A673 (cell line): ENCODE measurements around the gene OR2M3. TPM values are rescaled to one million over a fixed set of nuclear protein-coding genes. Genes with fewer than 3 reads are reported as not detected.

Source experiments
- BruUV-seq: library from RNA; stranded (reverse); fragments of 400-500 nt; replicated peaks from 2 replicates; lab custom pipeline; 2021; lab: Mats Ljungman, UMichigan
- CTCF ChIA-PET: fragments of 300-600 bp; sonication (Branson Sonifier 250); formaldehyde crosslinking; loops from one replicate; lab custom pipeline; 2022; ENCODE audit warnings: antibody characterized with exemption; lab: Charles Lee
- POLR2A ChIA-PET: fragments of 300-600 bp; sonication (Branson Sonifier 250); formaldehyde crosslinking; loops from one replicate; lab custom pipeline; 2022; ENCODE audit warnings: antibody characterized with exemption; ENCODE audit not compliant: low non-redundant PET; lab: Charles Lee
- DNase-seq: peaks from one replicate; pipeline ENCODE4 v3.0.0-alpha.2; 2015; ENCODE audit warnings: low spot score
- H3K27ac ChIP-seq: fragments of 200-600 bp; sonication (generic); 2 replicates; pipeline ENCODE4 v1.5.1; 2016; ENCODE audit warnings: mixed run types, low read depth, mild to moderate bottlenecking, mixed read lengths, antibody characterized with exemption, low read length; ENCODE audit not compliant: poor library complexity, severe bottlenecking
- H3K27me3 ChIP-seq: fragments of 200-600 bp; sonication (generic); replicated peaks from 2 replicates; pipeline ENCODE4 v1.6.1; 2017; ENCODE audit warnings: mixed run types, low read depth, mild to moderate bottlenecking, mixed read lengths, antibody characterized with exemption, low read length; ENCODE audit not compliant: insufficient read depth, poor library complexity
- H3K36me3 ChIP-seq: fragments of 200-600 bp; sonication (generic); 2 replicates; pipeline ENCODE4 v1.6.1; 2016; ENCODE audit warnings: mixed run types, mild to moderate bottlenecking, mixed read lengths, antibody characterized with exemption, low read length; ENCODE audit not compliant: insufficient read depth, poor library complexity, severe bottlenecking
- H3K4me1 ChIP-seq: fragments of 200-600 bp; sonication (generic); 2 replicates; pipeline ENCODE4 v1.6.1; 2017; ENCODE audit warnings: mixed run types, mild to moderate bottlenecking, mixed read lengths, antibody characterized with exemption, low read length; ENCODE audit not compliant: insufficient read depth, poor library complexity, severe bottlenecking
- H3K4me3 ChIP-seq: fragments of 200-600 bp; sonication (generic); 2 replicates; pipeline ENCODE4 v1.5.1; 2016; ENCODE audit warnings: low read depth, mixed run types, mild to moderate bottlenecking, mixed read lengths, low read length; ENCODE audit not compliant: poor library complexity, severe bottlenecking
- H3K9me3 ChIP-seq: fragments of 200-600 bp; sonication (generic); 2 replicates; pipeline ENCODE4 v1.6.1; 2016; ENCODE audit warnings: mixed run types, low read depth, mild to moderate bottlenecking, mixed read lengths, antibody characterized with exemption, low read length; ENCODE audit not compliant: poor library complexity, severe bottlenecking
- CTCF ChIP-seq: fragments of 300-800, 200-600 bp; sonication (generic); conservative IDR thresholded peaks from 2 replicates; pipeline ENCODE4 v1.5.1; 2017; ENCODE audit warnings: low read depth, mild to moderate bottlenecking, antibody characterized with exemption, low read length, moderate library complexity, mixed read lengths
- EZH2 ChIP-seq: fragments of 200-600 bp; sonication (generic); IDR thresholded peaks from 2 replicates; pipeline ENCODE4 v1.6.1; 2017; ENCODE audit warnings: borderline replicate concordance, low read depth, mild to moderate bottlenecking, mixed read lengths, antibody characterized with exemption, low read length; ENCODE audit not compliant: poor library complexity, severe bottlenecking
- intact Hi-C: fragments of 100-400 bp; cut with micrococcal nuclease; formaldehyde crosslinking; loops from one replicate; pipeline ENCODE4 v1.10.0; 2022; ENCODE audit not compliant: unreplicated experiment
- total RNA-seq: library from RNA; stranded (reverse); gene quantifications from 2 replicates; pipeline ENCODE4 v1.2.3, GENCODE V29; 2021

The OR2M3 gene
- total RNA-seq, 1 experiment from 2014 or later: 0.19 TPM

DNA sequence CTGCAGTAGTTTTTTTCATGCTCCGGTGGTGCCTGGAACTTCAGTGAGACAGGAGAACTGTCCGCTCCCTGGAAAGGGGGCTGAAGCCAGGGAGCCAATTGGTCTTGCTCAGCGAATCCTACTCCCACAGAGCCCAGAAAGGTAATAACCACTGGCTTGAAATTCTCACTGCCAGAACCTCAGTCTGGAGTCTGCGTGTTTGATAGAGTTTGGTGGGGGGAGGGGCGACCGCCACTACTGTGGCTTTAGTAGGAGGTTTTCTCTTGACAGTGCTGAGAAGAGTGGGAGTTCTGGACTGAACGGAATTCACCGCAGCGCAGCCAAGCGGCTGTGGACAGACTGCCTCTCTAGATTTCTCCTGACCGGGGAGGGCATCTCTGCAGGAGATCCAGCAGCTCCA is 8.0 kb upstream of the OR2M3 start:
- ChIA-PET POLR2A (no interaction called here), CTCF (no interaction called here)
- Histone ChIP-seq H3K4me3 (no peak overlapping the region), H3K27ac (no peak overlapping the region), H3K27me3 (no peaks in the 10 kb centered on the region), H3K36me3 (no peaks in the 10 kb centered on the region), H3K4me1 (no peaks in the 10 kb centered on the region), H3K9me3 (peaks cover 18% of the 10 kb centered on the region)
- no peak for DNase-seq
- TF ChIP-seq CTCF: no peak
- no peak for TF ChIP-seq EZH2
- intact Hi-C loops: no loop called here
- no TSS peak for BruUV-seq

- POLR2A ChIA-PET: no interaction called here
- DNase-seq: no peak
- CTCF ChIA-PET: no interaction called here
- H3K4me3 ChIP-seq: no peak overlapping the region
- no peak overlapping the region for H3K27ac ChIP-seq
- intact Hi-C loops: no loop called here
- no TSS peak for BruUV-seq
- H3K36me3 ChIP-seq: no peaks in the 10 kb centered on the region
- H3K9me3 ChIP-seq: peaks cover 8% of the 10 kb centered on the region
- no peaks in the 10 kb centered on the region for H3K4me1 ChIP-seq
- TF ChIP-seq EZH2: no peak
- TF ChIP-seq CTCF: no peak
- no peaks in the 10 kb centered on the region for H3K27me3 ChIP-seq
Observed at GRCh38 chr1:248194117-248194516, 2.9 kb upstream of the OR2M3 start.

DNA sequence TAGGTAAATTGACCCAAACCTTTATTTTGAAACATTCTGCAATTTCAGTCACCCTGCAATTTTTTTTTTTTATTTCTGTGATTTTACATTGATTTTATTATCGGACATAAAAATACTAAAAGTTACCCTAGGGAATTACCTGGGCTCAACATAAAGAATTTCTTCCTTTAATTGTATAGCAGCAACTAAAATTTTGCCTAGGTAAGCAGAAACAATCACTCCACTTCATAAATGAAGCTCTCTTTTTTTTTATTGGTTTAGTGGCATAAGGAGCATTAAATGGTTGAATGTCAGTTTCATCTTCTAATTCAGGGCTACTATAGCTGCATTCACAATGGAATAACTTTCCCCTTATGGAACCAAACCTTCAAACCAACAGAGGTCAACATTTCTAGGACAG is 18.8 kb downstream of the OR2M3 start:
- no peak overlapping the region for H3K27ac ChIP-seq
- peaks cover 9% of the 10 kb centered on the region for H3K9me3 ChIP-seq
- H3K4me3 ChIP-seq: no peak overlapping the region
- intact Hi-C loops: no loop called here
- POLR2A ChIA-PET: no interaction called here
- DNase-seq: no peak
- CTCF ChIA-PET: no interaction called here
- H3K36me3 ChIP-seq: no peaks in the 10 kb centered on the region
- no peaks in the 10 kb centered on the region for H3K27me3 ChIP-seq
- no TSS peak for BruUV-seq
- no peaks in the 10 kb centered on the region for H3K4me1 ChIP-seq
- TF ChIP-seq EZH2 (no peak), CTCF (no peak)
